GM23338 (cell line): ENCODE data around the gene SLC6A11. TPM values are rescaled to one million over a fixed set of nuclear protein-coding genes. Genes with fewer than 3 reads are reported as not detected.

Source experiments
- polyA plus RNA-seq: library from polyadenylated mRNA; unstranded; fragments of >200 nt; fragmentation: Nextera tagmentation; extraction: Ambion mirVana; gene quantifications from 2 replicates; pipeline ENCODE4 v1.2.1, GENCODE V29; 2016
- total RNA-seq: library from RNA; depleted of rRNA; stranded (reverse); fragments of >200 nt; shearing (Covaris generic); gene quantifications from 2 replicates; pipeline ENCODE4 v1.2.3, GENCODE V29; 2014; rRNA removed

SLC6A11 gene
- total and polyA plus RNA-seq, 2 experiments from 2014 or later: 0.47 to 1.1 TPM

Other genes with a start within 250 kb of the SLC6A11 start
- gene SLC6A1, start 176.5 kb downstream of the SLC6A11 start, total RNA-seq: 0.16 and 0.28 TPM in 2 replicates
- 0.16 and 0.23 TPM in 2 replicates for gene SLC6A1, start 176.5 kb downstream of the SLC6A11 start, polyA plus RNA-seq